HepG2 (cell line): Measurements from ENCODE around the gene CDT1. TPM values are rescaled to one million over a fixed set of nuclear protein-coding genes. Genes with fewer than 3 reads are reported as not detected.

Experiments
- DPF2 ChIP-seq: sonication (generic); formaldehyde crosslinking; IDR thresholded peaks from 2 replicates; pipeline ENCODE4 v1.4.0; 2020; ENCODE audit warnings: mild to moderate bottlenecking, low read depth, missing genetic modification reagents, borderline replicate concordance
- EED ChIP-seq: sonication (generic); formaldehyde crosslinking; IDR thresholded peaks from 2 replicates; pipeline ENCODE4 v1.5.0; 2020; ENCODE audit warnings: mild to moderate bottlenecking, missing genetic modification reagents
- GFI1 ChIP-seq: sonication (generic); formaldehyde crosslinking; IDR thresholded peaks from 2 replicates; pipeline ENCODE4 v1.5.0; 2020; ENCODE audit warnings: missing genetic modification reagents, mild to moderate bottlenecking, borderline replicate concordance
- HNRNPL ChIP-seq: fragments of 200-400 bp; formaldehyde crosslinking; IDR thresholded peaks from 2 replicates; pipeline ENCODE4 v1.6.1; 2017; ENCODE audit warnings: mild to moderate bottlenecking, low read depth, low read length
- HOXA9 ChIP-seq: sonication (generic); formaldehyde crosslinking; IDR thresholded peaks from 2 replicates; pipeline ENCODE4 v1.8.1; 2022; ENCODE audit warnings: missing genetic modification reagents, mild to moderate bottlenecking, moderate library complexity, borderline replicate concordance
- KLF15 ChIP-seq: sonication (generic); formaldehyde crosslinking; IDR thresholded peaks from 2 replicates; pipeline ENCODE4 v1.8.1; 2023; ENCODE audit warnings: borderline replicate concordance, mild to moderate bottlenecking, inconsistent platforms, missing genetic modification reagents, mixed read lengths
- MYC ChIP-seq: sonication (generic); formaldehyde crosslinking; IDR thresholded peaks from 2 replicates; pipeline ENCODE4 v1.9.0; 2021; ENCODE audit warnings: missing genetic modification reagents, borderline replicate concordance
- NPAS2 ChIP-seq: sonication (generic); formaldehyde crosslinking; IDR thresholded peaks from 2 replicates; pipeline ENCODE4 v1.8.0; 2022; ENCODE audit warnings: mild to moderate bottlenecking, missing genetic modification reagents, borderline replicate concordance
- PCBP1 ChIP-seq: fragments of 200-400 bp; formaldehyde crosslinking; IDR thresholded peaks from 2 replicates; pipeline ENCODE4 v1.6.1; 2017; ENCODE audit warnings: mild to moderate bottlenecking, low read depth, low read length, borderline replicate concordance
- ZNF232 ChIP-seq: sonication (generic); formaldehyde crosslinking; IDR thresholded peaks from 2 replicates; pipeline ENCODE4 v1.4.0; 2020; ENCODE audit warnings: missing genetic modification reagents, borderline replicate concordance
- polyA plus RNA-seq, 8 experiments: library from polyadenylated mRNA; depleted of rRNA in 3 of 8; stranded (reverse) in 7 of 8; unstranded in 1 of 8; fragments of >200 nt; fragmentation: Illumina TruSeq in 4 of 8; extraction: Trizol in 4 of 8; gene quantifications; 2 replicates each; pipeline versions ENCODE4 v1.2.1 to v1.2.3, GENCODE V29; 2011 to 2016; ENCODE audit warnings: low read depth in 4 of 8, missing spikeins in 1 of 8, mixed read lengths in 1 of 8; ENCODE audit not compliant: insufficient read depth in 1 of 8
- total RNA-seq, 5 experiments: library from RNA; depleted of rRNA; stranded (reverse); fragments of >200 nt; fragmentation: Illumina TruSeq; extraction: Trizol; gene quantifications; 2 replicates each; pipeline ENCODE4 v1.2.3, GENCODE V29; 2016; ENCODE audit warnings: low read depth in 1 of 5
- TF ChIP-seq, protein P1 (sequence below): sonication (generic); formaldehyde crosslinking; IDR thresholded peaks from 2 replicates; pipeline ENCODE4 v1.4.0; 2020; ENCODE audit warnings: mild to moderate bottlenecking, missing genetic modification reagents
- TF ChIP-seq, protein P2 (sequence below): sonication (generic); formaldehyde crosslinking; IDR thresholded peaks from 2 replicates; pipeline ENCODE4 v1.4.0; 2020; ENCODE audit warnings: mild to moderate bottlenecking, missing genetic modification reagents
- TF ChIP-seq, protein P3 (sequence below): sonication (generic); formaldehyde crosslinking; IDR thresholded peaks from 2 replicates; pipeline ENCODE4 v1.5.0; 2020; ENCODE audit warnings: missing genetic modification reagents
- TF ChIP-seq, protein P4 (sequence below): sonication (generic); formaldehyde crosslinking; IDR thresholded peaks from 2 replicates; pipeline ENCODE4; 2020; ENCODE audit warnings: missing genetic modification reagents, mild to moderate bottlenecking, borderline replicate concordance
- TF ChIP-seq, protein P5 (sequence below): sonication (generic); formaldehyde crosslinking; IDR thresholded peaks from 2 replicates; pipeline ENCODE4 v1.4.0; 2020; ENCODE audit warnings: missing genetic modification reagents

CDT1 gene
- total and polyA plus RNA-seq, 2 of the 13 experiments (the other 11 are each of a cell fraction or from before 2014, with no cell fraction given) = 23.1 to 23.8 TPM

DNA sequence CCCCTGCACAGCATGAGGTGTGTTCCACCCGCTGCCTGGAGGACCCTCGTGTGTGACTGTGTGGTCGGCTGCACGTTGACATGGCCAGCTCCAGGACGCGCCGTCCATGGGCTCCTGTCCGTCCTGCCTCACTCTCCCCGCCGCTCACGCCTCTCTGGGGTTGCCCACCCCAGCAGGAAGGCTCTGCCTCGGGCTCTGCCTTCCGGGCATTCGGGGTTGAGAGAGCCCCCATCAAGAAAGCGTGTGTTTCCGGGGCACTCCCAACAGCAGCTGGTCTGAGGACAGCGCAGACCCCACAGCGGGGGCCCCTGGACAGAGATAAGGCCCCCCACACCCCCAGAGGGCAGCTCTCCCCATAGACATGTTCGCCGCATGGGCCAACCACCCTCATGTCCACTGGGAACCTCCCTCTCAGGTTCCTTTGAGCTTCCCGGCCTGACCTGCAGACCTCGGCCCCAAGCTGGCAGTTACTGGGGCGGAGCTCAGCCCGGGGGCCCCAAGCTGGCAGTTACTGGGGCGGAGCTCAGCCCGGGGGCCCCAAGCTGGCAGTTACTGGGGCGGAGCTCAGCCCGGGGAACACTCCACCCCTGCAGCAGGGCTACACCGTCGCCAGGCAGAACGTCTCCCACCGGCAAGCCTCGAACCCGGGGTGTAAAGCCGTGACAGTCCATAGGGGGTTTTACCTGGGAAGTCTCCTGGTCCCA is 10.2 kb upstream of the CDT1 start (continued):
- TF ChIP-seq GFI1 (CRISPR knock-in tag) = no peak
- no peak for TF ChIP-seq KLF15 (CRISPR knock-in tag)
- no peak; the same call in 1 of the 2 replicates for TF ChIP-seq EED (CRISPR knock-in tag)
- peak; percentile 99 for TF ChIP-seq HNRNPL
- no peak for TF ChIP-seq DPF2 (CRISPR knock-in tag)
- 0 out of 2 replicates have a peak, but pooled peaks have one; percentile 30 for TF ChIP-seq HOXA9 (CRISPR knock-in tag)
- TF ChIP-seq, protein P1, sequence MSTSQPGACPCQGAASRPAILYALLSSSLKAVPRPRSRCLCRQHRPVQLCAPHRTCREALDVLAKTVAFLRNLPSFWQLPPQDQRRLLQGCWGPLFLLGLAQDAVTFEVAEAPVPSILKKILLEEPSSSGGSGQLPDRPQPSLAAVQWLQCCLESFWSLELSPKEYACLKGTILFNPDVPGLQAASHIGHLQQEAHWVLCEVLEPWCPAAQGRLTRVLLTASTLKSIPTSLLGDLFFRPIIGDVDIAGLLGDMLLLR = no peak
- TF ChIP-seq PCBP1 = 0 out of 2 replicates have a peak, but pooled peaks have one; percentile 59
- no peak for TF ChIP-seq ZNF232
- TF ChIP-seq, protein P2, sequence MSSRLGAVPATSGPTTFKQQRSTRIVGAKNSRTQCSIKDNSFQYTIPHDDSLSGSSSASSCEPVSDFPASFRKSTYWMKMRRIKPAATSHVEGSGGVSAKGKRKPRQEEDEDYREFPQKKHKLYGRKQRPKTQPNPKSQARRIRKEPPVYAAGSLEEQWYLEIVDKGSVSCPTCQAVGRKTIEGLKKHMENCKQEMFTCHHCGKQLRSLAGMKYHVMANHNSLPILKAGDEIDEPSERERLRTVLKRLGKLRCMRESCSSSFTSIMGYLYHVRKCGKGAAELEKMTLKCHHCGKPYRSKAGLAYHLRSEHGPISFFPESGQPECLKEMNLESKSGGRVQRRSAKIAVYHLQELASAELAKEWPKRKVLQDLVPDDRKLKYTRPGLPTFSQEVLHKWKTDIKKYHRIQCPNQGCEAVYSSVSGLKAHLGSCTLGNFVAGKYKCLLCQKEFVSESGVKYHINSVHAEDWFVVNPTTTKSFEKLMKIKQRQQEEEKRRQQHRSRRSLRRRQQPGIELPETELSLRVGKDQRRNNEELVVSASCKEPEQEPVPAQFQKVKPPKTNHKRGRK (CRISPR knock-in tag) = no peak
- TF ChIP-seq, protein P3, sequence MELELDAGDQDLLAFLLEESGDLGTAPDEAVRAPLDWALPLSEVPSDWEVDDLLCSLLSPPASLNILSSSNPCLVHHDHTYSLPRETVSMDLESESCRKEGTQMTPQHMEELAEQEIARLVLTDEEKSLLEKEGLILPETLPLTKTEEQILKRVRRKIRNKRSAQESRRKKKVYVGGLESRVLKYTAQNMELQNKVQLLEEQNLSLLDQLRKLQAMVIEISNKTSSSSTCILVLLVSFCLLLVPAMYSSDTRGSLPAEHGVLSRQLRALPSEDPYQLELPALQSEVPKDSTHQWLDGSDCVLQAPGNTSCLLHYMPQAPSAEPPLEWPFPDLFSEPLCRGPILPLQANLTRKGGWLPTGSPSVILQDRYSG (CRISPR knock-in tag) = no peak
- TF ChIP-seq, protein P4, sequence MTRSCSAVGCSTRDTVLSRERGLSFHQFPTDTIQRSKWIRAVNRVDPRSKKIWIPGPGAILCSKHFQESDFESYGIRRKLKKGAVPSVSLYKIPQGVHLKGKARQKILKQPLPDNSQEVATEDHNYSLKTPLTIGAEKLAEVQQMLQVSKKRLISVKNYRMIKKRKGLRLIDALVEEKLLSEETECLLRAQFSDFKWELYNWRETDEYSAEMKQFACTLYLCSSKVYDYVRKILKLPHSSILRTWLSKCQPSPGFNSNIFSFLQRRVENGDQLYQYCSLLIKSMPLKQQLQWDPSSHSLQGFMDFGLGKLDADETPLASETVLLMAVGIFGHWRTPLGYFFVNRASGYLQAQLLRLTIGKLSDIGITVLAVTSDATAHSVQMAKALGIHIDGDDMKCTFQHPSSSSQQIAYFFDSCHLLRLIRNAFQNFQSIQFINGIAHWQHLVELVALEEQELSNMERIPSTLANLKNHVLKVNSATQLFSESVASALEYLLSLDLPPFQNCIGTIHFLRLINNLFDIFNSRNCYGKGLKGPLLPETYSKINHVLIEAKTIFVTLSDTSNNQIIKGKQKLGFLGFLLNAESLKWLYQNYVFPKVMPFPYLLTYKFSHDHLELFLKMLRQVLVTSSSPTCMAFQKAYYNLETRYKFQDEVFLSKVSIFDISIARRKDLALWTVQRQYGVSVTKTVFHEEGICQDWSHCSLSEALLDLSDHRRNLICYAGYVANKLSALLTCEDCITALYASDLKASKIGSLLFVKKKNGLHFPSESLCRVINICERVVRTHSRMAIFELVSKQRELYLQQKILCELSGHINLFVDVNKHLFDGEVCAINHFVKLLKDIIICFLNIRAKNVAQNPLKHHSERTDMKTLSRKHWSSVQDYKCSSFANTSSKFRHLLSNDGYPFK = no peak
- TF ChIP-seq, protein P5, sequence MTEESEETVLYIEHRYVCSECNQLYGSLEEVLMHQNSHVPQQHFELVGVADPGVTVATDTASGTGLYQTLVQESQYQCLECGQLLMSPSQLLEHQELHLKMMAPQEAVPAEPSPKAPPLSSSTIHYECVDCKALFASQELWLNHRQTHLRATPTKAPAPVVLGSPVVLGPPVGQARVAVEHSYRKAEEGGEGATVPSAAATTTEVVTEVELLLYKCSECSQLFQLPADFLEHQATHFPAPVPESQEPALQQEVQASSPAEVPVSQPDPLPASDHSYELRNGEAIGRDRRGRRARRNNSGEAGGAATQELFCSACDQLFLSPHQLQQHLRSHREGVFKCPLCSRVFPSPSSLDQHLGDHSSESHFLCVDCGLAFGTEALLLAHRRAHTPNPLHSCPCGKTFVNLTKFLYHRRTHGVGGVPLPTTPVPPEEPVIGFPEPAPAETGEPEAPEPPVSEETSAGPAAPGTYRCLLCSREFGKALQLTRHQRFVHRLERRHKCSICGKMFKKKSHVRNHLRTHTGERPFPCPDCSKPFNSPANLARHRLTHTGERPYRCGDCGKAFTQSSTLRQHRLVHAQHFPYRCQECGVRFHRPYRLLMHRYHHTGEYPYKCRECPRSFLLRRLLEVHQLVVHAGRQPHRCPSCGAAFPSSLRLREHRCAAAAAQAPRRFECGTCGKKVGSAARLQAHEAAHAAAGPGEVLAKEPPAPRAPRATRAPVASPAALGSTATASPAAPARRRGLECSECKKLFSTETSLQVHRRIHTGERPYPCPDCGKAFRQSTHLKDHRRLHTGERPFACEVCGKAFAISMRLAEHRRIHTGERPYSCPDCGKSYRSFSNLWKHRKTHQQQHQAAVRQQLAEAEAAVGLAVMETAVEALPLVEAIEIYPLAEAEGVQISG = 0 out of 2 replicates have a peak, but pooled peaks have one; percentile 22
- no peak for TF ChIP-seq NPAS2 (CRISPR knock-in tag)
- TF ChIP-seq MYC (CRISPR knock-in tag) = 0 out of 2 replicates have a peak, but pooled peaks have one; percentile 10
